OCI-LY7 (cell line): ENCODE measurements around the gene MBD3L5.

Experiments used
- EZH2phosphoT487 ChIP-seq: fragments of 200-600 bp; sonication (generic); IDR thresholded peaks from 2 replicates; pipeline ENCODE4 v1.6.1; 2018; ENCODE audit warnings: low read depth, borderline replicate concordance, mild to moderate bottlenecking, mixed run types, antibody characterized with exemption, low read length, moderate library complexity, mixed read lengths
- TF ChIP-seq, protein P1 (sequence below): fragments of 200-600 bp; sonication (generic); conservative IDR thresholded peaks from 2 replicates; pipeline ENCODE4 v1.5.1; 2014; ENCODE audit warnings: mild to moderate bottlenecking, antibody characterized with exemption, low read length, moderate library complexity, mixed read lengths

DNA sequence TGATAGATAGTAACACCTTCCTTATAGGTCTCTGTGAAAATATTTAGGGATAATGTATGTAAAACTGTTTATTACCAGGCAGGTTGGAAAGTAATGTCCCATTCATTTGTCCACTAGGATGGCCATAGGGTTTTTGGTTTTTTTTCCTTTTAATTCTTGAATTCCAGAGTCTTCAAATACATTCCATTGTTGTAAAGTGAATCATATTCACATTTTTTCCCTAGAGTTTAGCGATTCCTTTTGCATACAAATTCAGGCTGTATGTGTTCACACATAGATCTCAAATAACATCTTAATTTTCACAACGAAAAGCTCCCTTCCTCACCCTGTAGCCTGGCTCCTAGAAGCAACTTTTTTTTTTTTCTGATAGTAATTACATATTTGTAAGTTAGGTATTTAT lies 37.3 kb downstream of the MBD3L5 start:
- TF ChIP-seq, protein P1, sequence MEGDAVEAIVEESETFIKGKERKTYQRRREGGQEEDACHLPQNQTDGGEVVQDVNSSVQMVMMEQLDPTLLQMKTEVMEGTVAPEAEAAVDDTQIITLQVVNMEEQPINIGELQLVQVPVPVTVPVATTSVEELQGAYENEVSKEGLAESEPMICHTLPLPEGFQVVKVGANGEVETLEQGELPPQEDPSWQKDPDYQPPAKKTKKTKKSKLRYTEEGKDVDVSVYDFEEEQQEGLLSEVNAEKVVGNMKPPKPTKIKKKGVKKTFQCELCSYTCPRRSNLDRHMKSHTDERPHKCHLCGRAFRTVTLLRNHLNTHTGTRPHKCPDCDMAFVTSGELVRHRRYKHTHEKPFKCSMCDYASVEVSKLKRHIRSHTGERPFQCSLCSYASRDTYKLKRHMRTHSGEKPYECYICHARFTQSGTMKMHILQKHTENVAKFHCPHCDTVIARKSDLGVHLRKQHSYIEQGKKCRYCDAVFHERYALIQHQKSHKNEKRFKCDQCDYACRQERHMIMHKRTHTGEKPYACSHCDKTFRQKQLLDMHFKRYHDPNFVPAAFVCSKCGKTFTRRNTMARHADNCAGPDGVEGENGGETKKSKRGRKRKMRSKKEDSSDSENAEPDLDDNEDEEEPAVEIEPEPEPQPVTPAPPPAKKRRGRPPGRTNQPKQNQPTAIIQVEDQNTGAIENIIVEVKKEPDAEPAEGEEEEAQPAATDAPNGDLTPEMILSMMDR = no peak
- TF ChIP-seq EZH2phosphoT487 = no peak
